HAP-1 (cell line): ENCODE measurements around the gene SURF4.
"Not testable (repeated sequence)": the region's sequence is repeated elsewhere in the genome, so short reads cannot be mapped to it uniquely, and the experiment has no call there.

Source experiments
- DNase-seq, 2 experiments: peaks; one replicate each; pipeline ENCODE4 v3.0.0-alpha.2; 2016 to 2020; ENCODE audit warnings: low spot score in 2 of 2
- H3K27me3 ChIP-seq: fragments of 250-450 bp; sonication (Bioruptor Pico); 2 replicates; pipeline ENCODE4 v1.5.1; 2020; ENCODE audit warnings: low read depth, mild to moderate bottlenecking, moderate library complexity
- H3K36me3 ChIP-seq: fragments of 250-450 bp; sonication (Bioruptor Pico); replicated peaks from 2 replicates; pipeline ENCODE4 v1.5.1; 2020; ENCODE audit warnings: mild to moderate bottlenecking
- H3K4me1 ChIP-seq: fragments of 250-450 bp; sonication (Bioruptor Pico); 2 replicates; pipeline ENCODE4 v1.5.1; 2020; ENCODE audit warnings: mild to moderate bottlenecking
- H3K4me3 ChIP-seq: fragments of 250-450 bp; sonication (Bioruptor Pico); 2 replicates; pipeline ENCODE4 v1.5.1; 2020; ENCODE audit warnings: mild to moderate bottlenecking, moderate library complexity
- H3K9me3 ChIP-seq: fragments of 250-450 bp; sonication (Bioruptor Pico); 2 replicates; pipeline ENCODE4 v1.5.1; 2020; ENCODE audit warnings: mild to moderate bottlenecking, moderate library complexity
- in situ Hi-C: fragments of 300-500 bp; cut with MboI; formaldehyde crosslinking; loops from 3 replicates; pipeline ENCODE4 v1.14.3; 2020; ENCODE audit warnings: low sequenced_read_pairs, inconsistent platforms, mixed read lengths

The SURF4 gene

DNA sequence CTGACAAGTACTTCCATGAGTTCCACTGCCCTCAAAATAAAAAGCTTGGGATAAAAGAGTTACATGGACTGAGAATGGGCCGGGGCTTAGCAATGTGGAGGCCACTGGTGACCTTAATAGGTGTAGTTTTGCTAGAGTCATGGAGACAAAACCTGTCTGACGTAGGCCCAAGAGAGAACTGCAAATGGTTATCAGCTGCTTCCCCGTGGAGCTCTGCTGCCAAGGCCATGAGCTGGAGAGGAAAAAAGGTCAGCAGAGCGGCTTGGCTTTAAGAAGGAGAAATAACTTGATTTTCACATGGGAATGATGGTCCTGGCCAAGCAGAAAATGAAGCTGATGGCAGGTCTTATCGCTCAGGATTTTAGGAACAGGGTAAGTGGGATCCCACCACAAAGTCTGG is 36.2 kb downstream of the SURF4 start:
- in situ Hi-C loops, result loop anchor here (10.0 kb wide), 1 partner anchor 145 kb away; no protein-coding TSS in a partner anchor
- Histone ChIP-seq H3K36me3 (peaks cover 51% of the 10 kb centered on the region), H3K4me1 (peaks cover 8% of the 10 kb centered on the region), H3K9me3 (no peaks in the 10 kb centered on the region), H3K27me3 (no peaks in the 10 kb centered on the region), H3K4me3 (no peak overlapping the region)
- DNase-seq, result no peak

GRCh38 chr9:133335924-133336811 is 39.7 kb downstream of the SURF4 start, which contains the start of gene SURF6:
TSS of gene SURF6 (minus strand) at chr9:133336188. CDS start at chr9:133336132, 56 bp downstream.
- in situ Hi-C loops, result no loop called here
- H3K9me3 ChIP-seq, result no peaks in the 10 kb centered on the region
- H3K4me3 ChIP-seq, result peak within 1 kb of the TSS; percentile 99
- peaks cover 53% of the 10 kb centered on the region for H3K36me3 ChIP-seq
- H3K4me1 ChIP-seq, result peaks cover 10% of the 10 kb centered on the region
- H3K27me3 ChIP-seq, result no peaks in the 10 kb centered on the region
- DNase-seq, result peak; percentile 79 to 94

GRCh38 chr9:133334888-133335287 is 41.0 kb downstream of the SURF4 start:
- H3K27me3 ChIP-seq, in situ Hi-C loops, H3K9me3 ChIP-seq: not testable (repeated sequence)
- Histone ChIP-seq H3K4me3 (peak overlapping the region; percentile 99), H3K36me3 (peaks cover 49% of the 10 kb centered on the region), H3K4me1 (peaks cover 10% of the 10 kb centered on the region)
- peak in 1 of 2 experiments; percentile 5 for DNase-seq

DNA sequence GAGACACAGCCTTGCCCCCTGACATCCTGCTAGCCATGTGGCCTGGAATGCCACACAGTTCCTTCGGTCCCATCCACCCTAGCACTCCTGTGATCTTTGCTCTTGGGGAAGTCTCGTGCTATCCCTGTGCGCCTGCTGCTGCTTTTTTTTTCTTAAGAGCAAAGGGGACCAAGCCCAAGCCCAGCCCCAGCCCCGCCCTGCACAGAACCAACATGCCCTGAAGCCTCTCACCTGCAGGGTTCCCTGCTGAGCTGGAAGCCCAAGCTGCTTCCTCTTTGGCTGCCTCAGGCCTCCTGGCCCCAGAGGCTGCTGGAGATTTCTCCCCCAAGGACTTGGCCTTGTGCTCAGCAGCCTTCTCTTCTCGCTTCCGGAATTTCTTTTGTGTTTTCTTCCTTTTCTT is 41.7 kb downstream of the SURF4 start:
- H3K4me3 ChIP-seq, result peak overlapping the region; percentile 99; the same call in 1 of the 2 replicates
- in situ Hi-C loops, result no loop called here
- H3K4me1 ChIP-seq, result peaks cover 10% of the 10 kb centered on the region
- no peaks in the 10 kb centered on the region for H3K27me3 ChIP-seq
- peak in 1 of 2 experiments; percentile 6 for DNase-seq
- H3K9me3 ChIP-seq, result no peaks in the 10 kb centered on the region
- H3K36me3 ChIP-seq, result peaks cover 47% of the 10 kb centered on the region

DNA sequence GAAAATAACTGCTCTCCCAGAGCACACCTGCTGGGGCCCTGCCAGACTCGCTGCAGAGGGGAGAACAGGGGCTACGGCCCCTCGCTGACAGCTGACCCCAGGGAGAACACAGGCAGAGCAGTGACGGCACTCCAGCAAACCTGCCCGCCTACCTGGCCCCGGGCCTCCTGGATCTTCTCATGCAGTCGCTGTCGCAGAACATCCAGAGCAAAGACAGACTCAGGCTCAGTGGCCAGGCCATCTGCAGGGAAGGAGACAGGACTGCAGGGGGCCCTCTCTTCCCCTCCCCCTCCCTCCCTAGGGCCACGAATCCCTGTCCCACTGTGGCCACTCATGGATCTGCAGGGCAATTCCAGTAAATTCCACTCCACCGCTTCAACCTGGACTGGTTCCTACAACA is 42.3 kb downstream of the SURF4 start:
- peaks cover 10% of the 10 kb centered on the region for H3K4me1 ChIP-seq
- peak in 1 of 2 experiments; percentile 12 for DNase-seq
- peaks cover 47% of the 10 kb centered on the region for H3K36me3 ChIP-seq
- in situ Hi-C loops, result no loop called here
- H3K4me3 ChIP-seq, result no peak overlapping the region
- H3K9me3 ChIP-seq, result no peaks in the 10 kb centered on the region
- H3K27me3 ChIP-seq, result no peaks in the 10 kb centered on the region

DNA sequence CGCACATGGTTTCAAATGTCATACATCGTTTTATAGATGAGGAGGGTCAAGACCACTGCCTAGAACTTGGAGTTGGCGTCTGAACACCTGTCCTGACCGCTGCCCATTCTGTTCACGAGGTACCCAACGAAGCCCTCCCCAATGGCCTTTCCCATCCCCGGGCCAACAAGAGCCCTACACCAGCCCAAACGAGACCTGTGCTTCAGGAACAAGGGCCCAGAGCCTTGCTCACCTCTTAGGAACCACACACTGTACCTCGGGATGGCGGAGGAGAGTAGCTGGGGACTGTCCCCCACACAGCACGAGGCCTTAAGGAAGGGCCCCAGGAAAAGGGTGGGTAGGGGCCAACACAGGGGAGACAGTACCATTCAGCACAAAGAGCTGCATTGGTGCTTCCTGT is 42.8 kb downstream of the SURF4 start:
- DNase-seq, result peak in 1 of 2 experiments; percentile 6

GRCh38 chr9:133332381-133332730 is 43.5 kb downstream of the SURF4 start:
- Histone ChIP-seq H3K9me3 (no peaks in the 10 kb centered on the region), H3K36me3 (peaks cover 47% of the 10 kb centered on the region), H3K4me1 (peaks cover 10% of the 10 kb centered on the region), H3K4me3 (no peak overlapping the region), H3K27me3 (no peaks in the 10 kb centered on the region)
- DNase-seq, result peak in 1 of 2 experiments; percentile 4
- in situ Hi-C loops, result no loop called here

More for the DNA sequence above, 42.8 kb downstream of the SURF4 start:
- Histone ChIP-seq H3K36me3 (peaks cover 47% of the 10 kb centered on the region), H3K27me3 (no peaks in the 10 kb centered on the region), H3K4me3 (no peak overlapping the region), H3K9me3 (no peaks in the 10 kb centered on the region), H3K4me1 (peaks cover 10% of the 10 kb centered on the region)
- in situ Hi-C loops, result no loop called here

- no peaks in the 10 kb centered on the region for H3K9me3 ChIP-seq
- in situ Hi-C loops, result no loop called here
- no peaks in the 10 kb centered on the region for H3K27me3 ChIP-seq
- DNase-seq, result peak in 1 of 2 experiments; percentile 4
- peaks cover 47% of the 10 kb centered on the region for H3K36me3 ChIP-seq
- H3K4me1 ChIP-seq, result peaks cover 10% of the 10 kb centered on the region
- no peak overlapping the region for H3K4me3 ChIP-seq
These were observed 44.0 kb downstream of the SURF4 start for GRCh38 chr9:133331641-133332380.

GRCh38 chr9:133331221-133331620 is 44.6 kb downstream of the SURF4 start:
- no peaks in the 10 kb centered on the region for H3K27me3 ChIP-seq
- in situ Hi-C loops, result no loop called here
- H3K9me3 ChIP-seq, result no peaks in the 10 kb centered on the region
- peaks cover 47% of the 10 kb centered on the region for H3K36me3 ChIP-seq
- no peak overlapping the region for H3K4me3 ChIP-seq
- no peak for DNase-seq
- peaks cover 4% of the 10 kb centered on the region for H3K4me1 ChIP-seq

DNA sequence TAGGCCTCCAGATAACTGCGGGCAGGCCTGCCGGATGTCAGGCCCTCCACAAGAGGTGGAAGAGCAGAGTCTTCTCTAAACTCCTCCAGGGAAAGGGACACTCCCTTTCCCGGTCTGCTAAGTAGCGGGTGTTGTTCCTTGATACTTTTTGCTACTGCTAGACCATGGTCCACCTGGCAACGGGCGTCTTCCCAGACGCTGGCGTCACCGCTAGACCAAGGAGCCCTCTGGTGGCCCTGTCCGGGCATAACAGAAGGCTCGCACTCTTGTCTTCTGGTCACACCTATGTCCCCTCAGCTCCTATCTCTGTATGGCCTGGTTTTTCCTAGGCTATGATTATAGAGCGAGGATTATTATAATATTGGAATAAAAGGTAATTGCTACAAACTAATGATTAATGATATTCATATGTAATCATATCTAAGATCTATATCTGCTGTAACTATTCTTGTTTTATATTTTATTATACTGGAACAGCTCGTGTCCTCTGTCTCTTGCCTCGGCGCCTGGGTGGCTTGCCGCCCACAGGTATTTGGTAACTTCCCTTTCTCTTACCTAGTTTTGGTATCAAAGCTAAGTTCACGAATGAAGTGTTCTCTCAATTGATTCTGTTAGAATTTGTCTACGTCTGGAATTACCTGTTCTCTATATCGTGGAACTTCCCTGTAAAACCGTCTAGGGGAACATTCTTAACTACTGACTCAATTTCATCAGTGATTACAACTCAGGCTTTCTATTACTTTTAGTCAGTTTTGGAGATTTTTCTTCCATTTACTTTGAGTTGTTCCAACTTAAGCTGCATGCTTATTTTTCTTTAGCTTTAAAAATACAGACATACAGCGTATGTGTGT is 46.3 kb downstream of the SURF4 start:
- H3K4me1 ChIP-seq, H3K27me3 ChIP-seq, H3K9me3 ChIP-seq, H3K4me3 ChIP-seq: not testable (repeated sequence)
- peaks cover 40% of the 10 kb centered on the region for H3K36me3 ChIP-seq
- DNase-seq, result peak in 1 of 2 experiments; percentile 56
- in situ Hi-C loops, result loop anchor here (10.0 kb wide), 2 partner anchors 95 to 145 kb away; no protein-coding TSS in a partner anchor

- no peak for DNase-seq
- no peaks in the 10 kb centered on the region for H3K27me3 ChIP-seq
- no peak overlapping the region for H3K4me3 ChIP-seq
- no peaks in the 10 kb centered on the region for H3K4me1 ChIP-seq
- peaks cover 25% of the 10 kb centered on the region for H3K36me3 ChIP-seq
- in situ Hi-C loops, result loop anchor here (10.0 kb wide), 2 partner anchors 93 to 143 kb away; no protein-coding TSS in a partner anchor
- no peaks in the 10 kb centered on the region for H3K9me3 ChIP-seq
These were observed 47.9 kb downstream of the SURF4 start for GRCh38 chr9:133327834-133328484.

DNA sequence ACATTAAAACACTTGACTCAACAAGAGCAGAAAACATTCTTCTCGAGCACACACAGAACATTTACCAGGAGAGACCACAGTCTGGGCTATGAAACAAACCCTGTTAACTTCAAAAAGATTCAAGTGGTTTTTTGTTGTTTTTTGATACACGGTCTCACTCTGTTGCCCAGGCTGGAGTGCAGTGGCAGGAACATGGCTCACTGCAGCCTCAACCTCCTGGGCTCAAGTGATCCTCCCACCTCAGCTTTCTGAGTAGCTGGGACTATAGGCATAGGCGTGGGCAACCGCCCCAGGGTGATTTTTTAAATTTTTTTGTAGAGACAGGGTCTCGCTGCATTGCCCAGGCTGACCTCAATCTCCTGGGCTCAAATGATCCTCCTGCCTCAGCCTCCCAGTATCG is 48.8 kb downstream of the SURF4 start:
- H3K36me3 ChIP-seq, result peaks cover 15% of the 10 kb centered on the region
- not testable (repeated sequence) for H3K4me3 ChIP-seq, H3K9me3 ChIP-seq, H3K27me3 ChIP-seq, DNase-seq, H3K4me1 ChIP-seq
- in situ Hi-C loops, result loop anchor here (10.0 kb wide), 2 partner anchors 92 to 142 kb away; no protein-coding TSS in a partner anchor
